WTC11 (cell line): ENCODE results near the gene CES5A. TPM values are rescaled to one million over a fixed set of nuclear protein-coding genes. Genes with fewer than 3 reads are reported as not detected.

Source experiments
- ATAC-seq: fragments of 200-7000 bp; cut with Tn5 transposase; 2 replicates; pipeline ENCODE4 v1.10.0; 2021; ENCODE audit warnings: mild to moderate bottlenecking, moderate library complexity
- CTCF ChIA-PET: fragments of 300-600 bp; sonication (Branson Sonifier 250); formaldehyde crosslinking; loops from one replicate; lab custom pipeline; 2021; ENCODE audit warnings: antibody characterized with exemption; lab: Charles Lee
- POLR2A ChIA-PET: fragments of 350-600 bp; sonication (Branson Sonifier 250); formaldehyde crosslinking; loops from one replicate; lab custom pipeline; 2021; ENCODE audit warnings: antibody characterized with exemption; lab: Charles Lee
- DNase-seq: peaks from one replicate; pipeline ENCODE4 v3.0.0; 2021; ENCODE audit warnings: low spot score
- H3K27ac Mint-ChIP-seq: 2 replicates; pipeline ENCODE4 v1.8.0; 2021; ENCODE audit warnings: mixed read lengths
- H3K27me3 Mint-ChIP-seq: 2 replicates; pipeline ENCODE4 v1.8.0; 2021; ENCODE audit warnings: low read depth, mild to moderate bottlenecking, moderate library complexity, mixed read lengths
- H3K36me3 Mint-ChIP-seq: 2 replicates; pipeline ENCODE4 v1.8.0; 2021; ENCODE audit warnings: mixed read lengths
- H3K4me1 Mint-ChIP-seq: 2 replicates; pipeline ENCODE4 v1.8.0; 2022; ENCODE audit warnings: mixed read lengths
- H3K4me3 Mint-ChIP-seq: 2 replicates; pipeline ENCODE4 v1.8.0; 2021; ENCODE audit warnings: mild to moderate bottlenecking, moderate library complexity, mixed read lengths
- H3K9me3 Mint-ChIP-seq: 2 replicates; pipeline ENCODE4 v1.8.0; 2021; ENCODE audit warnings: mixed read lengths
- ARID4B ChIP-seq: sonication (generic); formaldehyde crosslinking; IDR thresholded peaks from 2 replicates; pipeline ENCODE4 v1.8.0; 2023; ENCODE audit warnings: missing genetic modification reagents, mild to moderate bottlenecking, borderline replicate concordance
- ATF1 ChIP-seq: sonication (generic); formaldehyde crosslinking; IDR thresholded peaks from 2 replicates; pipeline ENCODE4 v1.8.1; 2023; ENCODE audit warnings: mild to moderate bottlenecking, moderate library complexity, missing genetic modification reagents
- ATF6 ChIP-seq: sonication (generic); formaldehyde crosslinking; IDR thresholded peaks from 2 replicates; pipeline ENCODE4 v1.8.1; 2023; ENCODE audit warnings: mild to moderate bottlenecking, missing genetic modification reagents
- CDX4 ChIP-seq: fragments of 250-450 bp; sonication (Bioruptor Pico); IDR thresholded peaks from 2 replicates; pipeline ENCODE4 v1.9.0; 2021; ENCODE audit warnings: moderate library complexity, mild to moderate bottlenecking, inconsistent platforms, borderline replicate concordance
- ETV6 ChIP-seq: sonication (generic); formaldehyde crosslinking; IDR thresholded peaks from 2 replicates; pipeline ENCODE4 v1.8.1; 2022; ENCODE audit warnings: mild to moderate bottlenecking, missing genetic modification reagents
- FOXP4 ChIP-seq: sonication (generic); formaldehyde crosslinking; IDR thresholded peaks from 2 replicates; pipeline ENCODE4 v1.8.0; 2022; ENCODE audit warnings: mild to moderate bottlenecking, missing genetic modification reagents
- GABPB1 ChIP-seq: sonication (generic); formaldehyde crosslinking; IDR thresholded peaks from 2 replicates; pipeline ENCODE4 v1.8.1; 2023; ENCODE audit warnings: mild to moderate bottlenecking, missing genetic modification reagents
- IRF2 ChIP-seq: sonication (generic); formaldehyde crosslinking; IDR thresholded peaks from 2 replicates; pipeline ENCODE4 v1.8.0; 2022; ENCODE audit warnings: low read depth, missing genetic modification reagents, borderline replicate concordance
- MLX ChIP-seq: sonication (generic); formaldehyde crosslinking; IDR thresholded peaks from 2 replicates; pipeline ENCODE4 v1.8.1; 2023; ENCODE audit warnings: mild to moderate bottlenecking, missing genetic modification reagents, moderate library complexity
- MYBL2 ChIP-seq: sonication (generic); formaldehyde crosslinking; IDR thresholded peaks from 2 replicates; pipeline ENCODE4 v1.8.1; 2023; ENCODE audit warnings: mild to moderate bottlenecking, moderate library complexity, missing genetic modification reagents
- NFATC4 ChIP-seq: fragments of 250-450 bp; sonication (Bioruptor Pico); IDR thresholded peaks from 2 replicates; pipeline ENCODE4 v1.9.0; 2021; ENCODE audit warnings: mild to moderate bottlenecking
- NR2C2 ChIP-seq: sonication (generic); formaldehyde crosslinking; IDR thresholded peaks from 2 replicates; pipeline ENCODE4 v1.8.0; 2022; ENCODE audit warnings: mild to moderate bottlenecking, missing genetic modification reagents
- RORB ChIP-seq: fragments of 250-450 bp; sonication (Bioruptor Pico); IDR thresholded peaks from 2 replicates; pipeline ENCODE4 v1.9.0; 2021; ENCODE audit warnings: mild to moderate bottlenecking
- SMAD3 ChIP-seq: sonication (generic); formaldehyde crosslinking; IDR thresholded peaks from 2 replicates; pipeline ENCODE4 v1.8.0; 2022; ENCODE audit warnings: missing genetic modification reagents, mild to moderate bottlenecking, borderline replicate concordance
- SMAD4 ChIP-seq: sonication (generic); formaldehyde crosslinking; IDR thresholded peaks from 2 replicates; pipeline ENCODE4 v1.8.0; 2022; ENCODE audit warnings: mild to moderate bottlenecking, missing genetic modification reagents
- TCF7 ChIP-seq: sonication (generic); formaldehyde crosslinking; IDR thresholded peaks from 2 replicates; pipeline ENCODE4 v1.8.0; 2022; ENCODE audit warnings: mild to moderate bottlenecking, low read depth, missing genetic modification reagents, moderate library complexity
- TEAD4 ChIP-seq: sonication (generic); formaldehyde crosslinking; IDR thresholded peaks from 2 replicates; pipeline ENCODE4 v1.8.0; 2022; ENCODE audit warnings: mild to moderate bottlenecking, missing genetic modification reagents
- ZNF219 ChIP-seq: sonication (generic); formaldehyde crosslinking; IDR thresholded peaks from 2 replicates; pipeline ENCODE4 v1.8.0; 2023; ENCODE audit warnings: missing genetic modification reagents, mild to moderate bottlenecking, borderline replicate concordance
- ZNF232 ChIP-seq: sonication (generic); formaldehyde crosslinking; IDR thresholded peaks from 2 replicates; pipeline ENCODE4 v1.8.0; 2022; ENCODE audit warnings: mild to moderate bottlenecking, missing genetic modification reagents
- ZNF263 ChIP-seq: sonication (generic); formaldehyde crosslinking; IDR thresholded peaks from 2 replicates; pipeline ENCODE4 v1.8.1; 2022; ENCODE audit warnings: low read depth, mild to moderate bottlenecking, moderate library complexity, missing genetic modification reagents
- ZNF317 ChIP-seq: sonication (generic); formaldehyde crosslinking; IDR thresholded peaks from 2 replicates; pipeline ENCODE4 v1.8.1; 2023; ENCODE audit warnings: low read depth, mild to moderate bottlenecking, moderate library complexity, missing genetic modification reagents, borderline replicate concordance
- ZNF425 ChIP-seq: fragments of 250-450 bp; sonication (Bioruptor Pico); conservative IDR thresholded peaks from 2 replicates; pipeline ENCODE4 v1.9.0; 2021; ENCODE audit warnings: mild to moderate bottlenecking
- total RNA-seq: library from RNA; stranded (reverse); gene quantifications from 3 replicates; pipeline ENCODE4 v1.2.3, GENCODE V29; 2021

The CES5A gene
- total RNA-seq, 1 experiment from 2014 or later: not detected

- Mint-ChIP-seq H3K4me1 (peaks cover 19% of the 10 kb centered on the region), H3K27me3 (peaks cover 6% of the 10 kb centered on the region), H3K4me3 (no peak overlapping the region), H3K9me3 (peaks cover 7% of the 10 kb centered on the region; the same call in 1 of the 2 replicates)
- ATAC-seq: no peak
- CTCF ChIA-PET: no interaction called here
- POLR2A ChIA-PET: no interaction called here
- no peak for DNase-seq
- TF ChIP-seq GABPB1 (CRISPR knock-in tag) (no peak), ZNF219 (CRISPR knock-in tag) (no peak), IRF2 (no peak), ZNF263 (CRISPR knock-in tag) (no peak), SMAD4 (CRISPR knock-in tag) (no peak), NFATC4 (CRISPR knock-in tag) (no peak), ZNF425 (CRISPR knock-in tag) (no peak), ATF6 (no peak), ZNF317 (CRISPR knock-in tag) (no peak), ZNF232 (CRISPR knock-in tag) (no peak), NR2C2 (no peak)
- TF ChIP-seq, all 79 proteins: peak for 0
- Mint-ChIP-seq H3K36me3 (no peaks in the 10 kb centered on the region), H3K27ac (no peak overlapping the region)
Measured at GRCh38 chr16:55912022-55912421, 36.8 kb upstream of the CES5A start.

- peaks cover 9% of the 10 kb centered on the region; the same call in 1 of the 2 replicates for H3K9me3 Mint-ChIP-seq
- peaks cover 19% of the 10 kb centered on the region for H3K4me1 Mint-ChIP-seq
- no peak for TF ChIP-seq NFATC4 (CRISPR knock-in tag)
- no peak for TF ChIP-seq SMAD3
- TF ChIP-seq CDX4: no peak
- no peak for TF ChIP-seq ETV6 (CRISPR knock-in tag)
- no peak for TF ChIP-seq MLX (CRISPR knock-in tag)
- TF ChIP-seq MYBL2 (CRISPR knock-in tag): no peak
- TF ChIP-seq, all 79 proteins: peak for 0
- CTCF ChIA-PET: no interaction called here
- Mint-ChIP-seq H3K36me3 (no peaks in the 10 kb centered on the region), H3K27ac (no peak overlapping the region), H3K4me3 (no peak overlapping the region), H3K27me3 (peaks cover 6% of the 10 kb centered on the region)
- DNase-seq (no peak), ATAC-seq (no peak)
- POLR2A ChIA-PET: no interaction called here
Measured at GRCh38 chr16:55911616-55912015, 36.4 kb upstream of the CES5A start.

- ChIA-PET POLR2A (no interaction called here), CTCF (no interaction called here)
- ATAC-seq (no peak), DNase-seq (no peak)
- H3K27me3 Mint-ChIP-seq: peaks cover 6% of the 10 kb centered on the region
- TF ChIP-seq ARID4B (CRISPR knock-in tag): no peak
- no peak for TF ChIP-seq ATF1 (CRISPR knock-in tag)
- no peak for TF ChIP-seq TEAD4
- TF ChIP-seq ZNF263 (CRISPR knock-in tag): no peak
- no peak for TF ChIP-seq FOXP4 (CRISPR knock-in tag)
- TF ChIP-seq TCF7: no peak
- no peak for TF ChIP-seq RORB (CRISPR knock-in tag)
- H3K4me1 Mint-ChIP-seq: peaks cover 10% of the 10 kb centered on the region
- no peak overlapping the region for H3K27ac Mint-ChIP-seq
- no peak overlapping the region for H3K4me3 Mint-ChIP-seq
- peaks cover 10% of the 10 kb centered on the region for H3K9me3 Mint-ChIP-seq
- no peaks in the 10 kb centered on the region for H3K36me3 Mint-ChIP-seq
Measured at GRCh38 chr16:55909876-55910275, 34.7 kb upstream of the CES5A start.
